Activated CD4-positive, alpha-beta T cell treated with anti-CD3 and anti-CD28 coated beads, Interleukin-2, amount 10 ng/mL, durations not matched to agents 24 days and 14 days (primary cell): ENCODE data around the gene TUBB6. TPM values are rescaled to one million over a fixed set of nuclear protein-coding genes. Genes with fewer than 3 reads are reported as not detected.

ENCODE experiments used
- total RNA-seq: library from RNA; stranded (reverse); gene quantifications from 2 replicates; pipeline ENCODE4 v1.2.3, GENCODE V29; 2022

Gene TUBB6
- total RNA-seq, 1 donor from 2014 or later = 40.2 TPM

Other genes starting within 250 kb of the TUBB6 start
- gene ANKRD62, start 214.4 kb upstream of the TUBB6 start, total RNA-seq = not detected in 2 replicates
- not detected in 2 replicates for gene CIDEA, start 53.9 kb upstream of the TUBB6 start, total RNA-seq
- 71.8 and 74.6 TPM in 2 replicates for gene AFG3L2, start 69.0 kb downstream of the TUBB6 start, total RNA-seq
- 5.5 and 5.9 TPM in 2 replicates for gene PRELID3A, start 99.7 kb downstream of the TUBB6 start, total RNA-seq